ENCODE data around the gene ZNF862. TPM values are rescaled to one million over a fixed set of nuclear protein-coding genes. Genes with fewer than 3 reads are reported as not detected.

The ZNF862 gene
- total and polyA plus RNA-seq, 2 of the 13 experiments (the other 11 are each of a cell fraction or from before 2014, with no cell fraction given): 0.89 to 2.0 TPM

DNA sequence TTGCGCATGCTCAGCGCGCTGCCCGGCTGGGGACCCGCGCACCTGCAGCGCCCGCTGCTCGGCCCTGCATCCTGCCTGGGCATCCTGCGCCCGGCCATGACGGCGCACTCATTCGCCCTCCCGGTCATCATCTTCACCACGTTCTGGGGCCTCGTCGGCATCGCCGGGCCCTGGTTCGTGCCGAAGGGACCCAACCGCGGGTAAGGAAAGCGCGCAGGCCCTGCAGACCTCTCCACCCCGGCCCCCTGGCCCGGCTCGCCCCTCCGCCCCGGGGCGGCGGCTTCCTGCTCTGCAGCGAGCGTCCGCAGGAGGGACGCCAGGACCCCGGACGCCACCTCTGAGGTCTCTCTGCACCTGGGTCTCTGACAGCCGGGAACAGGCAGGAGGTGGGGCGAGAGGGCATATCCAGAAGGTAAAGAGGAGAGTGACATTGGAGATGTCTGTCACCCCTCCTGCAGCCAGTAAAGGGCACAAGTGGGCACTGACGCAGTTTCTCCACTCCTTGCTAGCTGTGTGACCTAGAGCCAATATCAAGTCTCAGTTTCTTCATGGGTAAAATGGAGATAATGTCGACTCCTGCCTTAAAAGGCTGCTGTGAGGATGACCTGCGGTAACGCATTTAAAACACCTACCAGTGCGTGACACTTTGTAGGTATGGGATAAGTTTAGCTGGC lies 35.9 kb downstream of the ZNF862 start (continued):
- TF ChIP-seq TCF12 (IDR thresholded peaks at IDR 0.05) (no peak), TCF12 (CRISPR knock-in tag; IDR thresholded peaks at IDR 0.05) (0 out of 2 replicates have a peak, but pooled peaks have one; percentile 31), ZNF335 (CRISPR knock-in tag; IDR thresholded peaks at IDR 0.05) (0 out of 2 replicates have a peak, but pooled peaks have one; percentile 15), KDM5B (CRISPR knock-in tag; IDR thresholded peaks at IDR 0.05; ENCODE audit: borderline replicate concordance) (no peak), MTA3 (CRISPR knock-in tag; IDR thresholded peaks at IDR 0.05) (no peak), SP2 (CRISPR knock-in tag; IDR thresholded peaks at IDR 0.05) (no peak), ZSCAN20 (CRISPR knock-in tag; IDR thresholded peaks at IDR 0.05; ENCODE audit: borderline replicate concordance) (no peak), ARHGAP35 (CRISPR knock-in tag; IDR thresholded peaks at IDR 0.05; ENCODE audit: borderline replicate concordance) (no peak), HDAC6 (IDR thresholded peaks at IDR 0.05; ENCODE audit: low read depth, low read length) (no peak), ZBTB38 (CRISPR knock-in tag; IDR thresholded peaks at IDR 0.05) (0 out of 2 replicates have a peak, but pooled peaks have one; percentile 21)
- TF ChIP-seq, protein P1, sequence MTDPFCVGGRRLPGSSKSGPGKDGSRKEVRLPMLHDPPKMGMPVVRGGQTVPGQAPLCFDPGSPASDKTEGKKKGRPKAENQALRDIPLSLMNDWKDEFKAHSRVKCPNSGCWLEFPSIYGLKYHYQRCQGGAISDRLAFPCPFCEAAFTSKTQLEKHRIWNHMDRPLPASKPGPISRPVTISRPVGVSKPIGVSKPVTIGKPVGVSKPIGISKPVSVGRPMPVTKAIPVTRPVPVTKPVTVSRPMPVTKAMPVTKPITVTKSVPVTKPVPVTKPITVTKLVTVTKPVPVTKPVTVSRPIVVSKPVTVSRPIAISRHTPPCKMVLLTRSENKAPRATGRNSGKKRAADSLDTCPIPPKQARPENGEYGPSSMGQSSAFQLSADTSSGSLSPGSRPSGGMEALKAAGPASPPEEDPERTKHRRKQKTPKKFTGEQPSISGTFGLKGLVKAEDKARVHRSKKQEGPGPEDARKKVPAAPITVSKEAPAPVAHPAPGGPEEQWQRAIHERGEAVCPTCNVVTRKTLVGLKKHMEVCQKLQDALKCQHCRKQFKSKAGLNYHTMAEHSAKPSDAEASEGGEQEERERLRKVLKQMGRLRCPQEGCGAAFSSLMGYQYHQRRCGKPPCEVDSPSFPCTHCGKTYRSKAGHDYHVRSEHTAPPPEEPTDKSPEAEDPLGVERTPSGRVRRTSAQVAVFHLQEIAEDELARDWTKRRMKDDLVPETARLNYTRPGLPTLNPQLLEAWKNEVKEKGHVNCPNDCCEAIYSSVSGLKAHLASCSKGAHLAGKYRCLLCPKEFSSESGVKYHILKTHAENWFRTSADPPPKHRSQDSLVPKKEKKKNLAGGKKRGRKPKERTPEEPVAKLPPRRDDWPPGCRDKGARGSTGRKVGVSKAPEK (CRISPR knock-in tag; IDR thresholded peaks at IDR 0.05; ENCODE audit: borderline replicate concordance): no peak
- TF ChIP-seq, protein P2, sequence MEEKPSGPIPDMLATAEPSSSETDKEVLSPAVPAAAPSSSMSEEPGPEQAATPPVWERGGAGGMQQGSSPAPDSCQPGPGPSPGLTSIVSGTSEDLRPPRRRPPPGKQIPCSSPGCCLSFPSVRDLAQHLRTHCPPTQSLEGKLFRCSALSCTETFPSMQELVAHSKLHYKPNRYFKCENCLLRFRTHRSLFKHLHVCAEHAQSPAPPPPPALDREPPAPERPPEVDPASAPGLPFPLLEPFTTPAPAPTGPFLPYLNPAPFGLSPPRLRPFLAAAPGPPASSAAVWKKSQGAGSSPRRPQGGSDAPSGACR (CRISPR knock-in tag; IDR thresholded peaks at IDR 0.05): no peak; the same call in 1 of the 2 replicates
- TF ChIP-seq, protein P3, sequence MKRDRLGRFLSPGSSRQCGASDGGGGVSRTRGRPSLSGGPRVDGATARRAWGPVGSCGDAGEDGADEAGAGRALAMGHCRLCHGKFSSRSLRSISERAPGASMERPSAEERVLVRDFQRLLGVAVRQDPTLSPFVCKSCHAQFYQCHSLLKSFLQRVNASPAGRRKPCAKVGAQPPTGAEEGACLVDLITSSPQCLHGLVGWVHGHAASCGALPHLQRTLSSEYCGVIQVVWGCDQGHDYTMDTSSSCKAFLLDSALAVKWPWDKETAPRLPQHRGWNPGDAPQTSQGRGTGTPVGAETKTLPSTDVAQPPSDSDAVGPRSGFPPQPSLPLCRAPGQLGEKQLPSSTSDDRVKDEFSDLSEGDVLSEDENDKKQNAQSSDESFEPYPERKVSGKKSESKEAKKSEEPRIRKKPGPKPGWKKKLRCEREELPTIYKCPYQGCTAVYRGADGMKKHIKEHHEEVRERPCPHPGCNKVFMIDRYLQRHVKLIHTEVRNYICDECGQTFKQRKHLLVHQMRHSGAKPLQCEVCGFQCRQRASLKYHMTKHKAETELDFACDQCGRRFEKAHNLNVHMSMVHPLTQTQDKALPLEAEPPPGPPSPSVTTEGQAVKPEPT (CRISPR knock-in tag; IDR thresholded peaks at IDR 0.05; ENCODE audit: low read depth): no peak
- TF ChIP-seq, protein P4, sequence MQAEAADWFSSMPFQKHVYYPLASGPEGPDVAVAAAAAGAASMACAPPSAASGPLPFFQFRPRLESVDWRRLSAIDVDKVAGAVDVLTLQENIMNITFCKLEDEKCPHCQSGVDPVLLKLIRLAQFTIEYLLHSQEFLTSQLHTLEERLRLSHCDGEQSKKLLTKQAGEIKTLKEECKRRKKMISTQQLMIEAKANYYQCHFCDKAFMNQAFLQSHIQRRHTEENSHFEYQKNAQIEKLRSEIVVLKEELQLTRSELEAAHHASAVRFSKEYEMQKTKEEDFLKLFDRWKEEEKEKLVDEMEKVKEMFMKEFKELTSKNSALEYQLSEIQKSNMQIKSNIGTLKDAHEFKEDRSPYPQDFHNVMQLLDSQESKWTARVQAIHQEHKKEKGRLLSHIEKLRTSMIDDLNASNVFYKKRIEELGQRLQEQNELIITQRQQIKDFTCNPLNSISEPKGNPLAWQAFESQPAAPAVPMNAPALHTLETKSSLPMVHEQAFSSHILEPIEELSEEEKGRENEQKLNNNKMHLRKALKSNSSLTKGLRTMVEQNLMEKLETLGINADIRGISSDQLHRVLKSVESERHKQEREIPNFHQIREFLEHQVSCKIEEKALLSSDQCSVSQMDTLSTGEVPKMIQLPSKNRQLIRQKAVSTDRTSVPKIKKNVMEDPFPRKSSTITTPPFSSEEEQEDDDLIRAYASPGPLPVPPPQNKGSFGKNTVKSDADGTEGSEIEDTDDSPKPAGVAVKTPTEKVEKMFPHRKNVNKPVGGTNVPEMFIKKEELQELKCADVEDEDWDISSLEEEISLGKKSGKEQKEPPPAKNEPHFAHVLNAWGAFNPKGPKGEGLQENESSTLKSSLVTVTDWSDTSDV (CRISPR knock-in tag; IDR thresholded peaks at IDR 0.05): no peak; the same call in 1 of the 2 replicates
- TF ChIP-seq, protein P5, sequence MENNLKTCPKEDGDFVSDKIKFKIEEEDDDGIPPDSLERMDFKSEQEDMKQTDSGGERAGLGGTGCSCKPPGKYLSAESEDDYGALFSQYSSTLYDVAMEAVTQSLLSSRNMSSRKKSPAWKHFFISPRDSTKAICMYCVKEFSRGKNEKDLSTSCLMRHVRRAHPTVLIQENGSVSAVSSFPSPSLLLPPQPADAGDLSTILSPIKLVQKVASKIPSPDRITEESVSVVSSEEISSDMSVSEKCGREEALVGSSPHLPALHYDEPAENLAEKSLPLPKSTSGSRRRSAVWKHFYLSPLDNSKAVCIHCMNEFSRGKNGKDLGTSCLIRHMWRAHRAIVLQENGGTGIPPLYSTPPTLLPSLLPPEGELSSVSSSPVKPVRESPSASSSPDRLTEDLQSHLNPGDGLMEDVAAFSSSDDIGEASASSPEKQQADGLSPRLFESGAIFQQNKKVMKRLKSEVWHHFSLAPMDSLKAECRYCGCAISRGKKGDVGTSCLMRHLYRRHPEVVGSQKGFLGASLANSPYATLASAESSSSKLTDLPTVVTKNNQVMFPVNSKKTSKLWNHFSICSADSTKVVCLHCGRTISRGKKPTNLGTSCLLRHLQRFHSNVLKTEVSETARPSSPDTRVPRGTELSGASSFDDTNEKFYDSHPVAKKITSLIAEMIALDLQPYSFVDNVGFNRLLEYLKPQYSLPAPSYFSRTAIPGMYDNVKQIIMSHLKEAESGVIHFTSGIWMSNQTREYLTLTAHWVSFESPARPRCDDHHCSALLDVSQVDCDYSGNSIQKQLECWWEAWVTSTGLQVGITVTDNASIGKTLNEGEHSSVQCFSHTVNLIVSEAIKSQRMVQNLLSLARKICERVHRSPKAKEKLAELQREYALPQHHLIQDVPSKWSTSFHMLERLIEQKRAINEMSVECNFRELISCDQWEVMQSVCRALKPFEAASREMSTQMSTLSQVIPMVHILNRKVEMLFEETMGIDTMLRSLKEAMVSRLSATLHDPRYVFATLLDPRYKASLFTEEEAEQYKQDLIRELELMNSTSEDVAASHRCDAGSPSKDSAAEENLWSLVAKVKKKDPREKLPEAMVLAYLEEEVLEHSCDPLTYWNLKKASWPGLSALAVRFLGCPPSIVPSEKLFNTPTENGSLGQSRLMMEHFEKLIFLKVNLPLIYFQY (CRISPR knock-in tag; IDR thresholded peaks at IDR 0.05; ENCODE audit: borderline replicate concordance): no peak
- TF ChIP-seq, protein P6, sequence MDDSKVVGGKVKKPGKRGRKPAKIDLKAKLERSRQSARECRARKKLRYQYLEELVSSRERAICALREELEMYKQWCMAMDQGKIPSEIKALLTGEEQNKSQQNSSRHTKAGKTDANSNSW (CRISPR knock-in tag; IDR thresholded peaks at IDR 0.05; ENCODE audit: borderline replicate concordance): no peak
